Caki2 (cell line): ENCODE results near the gene CAPN11. TPM values are rescaled to one million over a fixed set of nuclear protein-coding genes. Genes with fewer than 3 reads are reported as not detected.
"Not testable (repeated sequence)": the region's sequence is repeated elsewhere in the genome, so short reads cannot be mapped to it uniquely, and the experiment has no call there.

Experiments
- DNase-seq: peaks from one replicate; pipeline ENCODE4 v3.0.0-alpha.2; 2015; ENCODE audit warnings: low read depth
- in situ Hi-C: cut with HindIII; loops from 2 replicates; pipeline ENCODE4 v1.10.0; 2016; ENCODE audit warnings: low sequenced_read_pairs, low pct_unique_long_range_greater_than_20kb, mixed read lengths
- total RNA-seq: library from RNA; depleted of rRNA; stranded (reverse); fragments of >200 nt; shearing (Covaris generic); gene quantifications from 2 replicates; pipeline ENCODE4 v1.2.3, GENCODE V29; 2014; ENCODE audit warnings: low replicate concordance

CAPN11 gene
- total RNA-seq, 1 experiment from 2014 or later, result not detected

DNA sequence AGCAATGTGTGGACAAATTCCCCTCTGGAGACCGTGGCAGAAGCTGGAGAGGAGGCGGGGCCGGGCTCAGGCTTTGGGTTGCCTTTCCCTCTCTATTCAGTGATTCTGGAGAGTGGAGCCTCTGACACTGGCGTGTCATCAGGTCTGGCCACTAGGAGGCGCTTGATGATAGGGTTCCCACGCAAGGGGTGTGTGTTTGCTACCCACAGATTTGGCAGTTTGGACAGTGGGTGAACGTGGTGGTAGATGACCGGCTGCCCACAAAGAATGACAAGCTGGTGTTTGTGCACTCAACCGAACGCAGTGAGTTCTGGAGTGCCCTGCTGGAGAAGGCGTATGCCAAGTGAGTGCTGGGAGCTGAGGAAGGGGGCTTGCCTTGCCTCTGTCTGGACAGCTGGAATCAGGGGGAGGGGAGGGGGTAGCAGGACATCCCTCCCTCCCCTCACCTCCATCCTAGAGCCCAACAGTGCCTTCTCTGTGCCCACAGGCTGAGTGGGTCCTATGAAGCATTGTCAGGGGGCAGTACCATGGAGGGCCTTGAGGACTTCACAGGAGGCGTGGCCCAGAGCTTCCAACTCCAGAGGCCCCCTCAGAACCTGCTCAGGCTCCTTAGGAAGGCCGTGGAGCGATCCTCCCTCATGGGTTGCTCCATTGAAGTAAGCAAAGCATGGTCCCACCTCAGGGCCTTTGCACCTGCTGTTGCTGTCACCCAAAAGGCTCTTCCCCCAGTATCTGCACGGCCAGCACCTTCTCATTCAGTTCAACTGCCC lies 14.3 kb downstream of the CAPN11 start:
- peak; percentile 78 for DNase-seq
- in situ Hi-C loops, result no loop called here

DNA sequence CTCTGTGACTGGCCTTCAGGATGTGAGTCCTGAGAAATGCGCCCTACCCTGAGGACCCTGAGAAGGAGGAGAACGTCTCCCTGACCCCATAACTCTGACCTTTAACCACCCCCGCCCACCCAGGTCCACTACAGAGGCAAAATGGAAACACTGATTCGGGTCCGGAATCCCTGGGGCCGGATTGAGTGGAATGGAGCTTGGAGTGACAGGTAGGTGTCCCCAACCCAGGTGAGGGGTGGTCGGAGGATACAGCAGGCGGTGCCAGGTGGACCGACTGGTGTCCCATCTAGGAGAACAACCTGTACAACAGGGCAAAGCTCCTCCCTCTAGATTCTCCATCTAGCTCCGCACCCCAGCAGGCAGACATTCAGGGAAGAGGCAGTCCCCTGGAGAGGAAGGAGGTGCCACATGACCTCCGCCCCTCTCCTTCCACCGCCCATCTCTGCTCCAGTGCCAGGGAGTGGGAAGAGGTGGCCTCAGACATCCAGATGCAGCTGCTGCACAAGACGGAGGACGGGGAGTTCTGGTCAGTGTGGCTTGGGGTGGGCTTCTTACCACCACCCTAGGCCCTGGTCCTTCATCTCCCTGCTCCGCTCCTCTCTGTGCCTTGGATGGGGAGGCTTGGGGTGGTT lies 17.6 kb downstream of the CAPN11 start:
- no peak for DNase-seq
- in situ Hi-C loops, result no loop called here

DNA sequence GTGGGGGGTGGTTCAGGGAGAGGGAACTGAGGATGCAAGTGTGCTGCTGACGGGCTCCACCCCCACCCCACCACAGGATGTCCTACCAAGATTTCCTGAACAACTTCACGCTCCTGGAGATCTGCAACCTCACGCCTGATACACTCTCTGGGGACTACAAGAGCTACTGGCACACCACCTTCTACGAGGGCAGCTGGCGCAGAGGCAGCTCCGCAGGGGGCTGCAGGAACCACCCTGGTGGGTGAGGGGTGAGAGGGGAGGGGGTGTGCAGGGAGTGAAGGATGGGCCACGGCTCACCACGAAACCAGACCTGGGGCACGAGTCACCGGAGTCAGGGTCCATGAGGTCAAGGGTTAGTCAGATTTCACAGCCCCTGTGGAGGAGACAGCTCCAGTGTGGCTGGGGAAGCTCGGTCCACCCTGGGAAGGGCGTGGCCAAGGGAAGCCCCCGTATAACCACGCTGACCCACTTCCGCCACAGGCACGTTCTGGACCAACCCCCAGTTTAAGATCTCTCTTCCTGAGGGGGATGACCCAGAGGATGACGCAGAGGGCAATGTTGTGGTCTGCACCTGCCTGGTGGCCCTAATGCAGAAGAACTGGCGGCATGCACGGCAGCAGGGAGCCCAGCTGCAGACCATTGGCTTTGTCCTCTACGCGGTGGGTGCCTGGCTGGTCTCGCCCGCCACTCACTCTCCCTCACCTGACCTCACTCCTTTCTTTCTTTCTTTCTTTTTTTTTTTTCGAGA lies 18.3 kb downstream of the CAPN11 start:
- DNase-seq, result no peak
- in situ Hi-C loops, result no loop called here

DNA sequence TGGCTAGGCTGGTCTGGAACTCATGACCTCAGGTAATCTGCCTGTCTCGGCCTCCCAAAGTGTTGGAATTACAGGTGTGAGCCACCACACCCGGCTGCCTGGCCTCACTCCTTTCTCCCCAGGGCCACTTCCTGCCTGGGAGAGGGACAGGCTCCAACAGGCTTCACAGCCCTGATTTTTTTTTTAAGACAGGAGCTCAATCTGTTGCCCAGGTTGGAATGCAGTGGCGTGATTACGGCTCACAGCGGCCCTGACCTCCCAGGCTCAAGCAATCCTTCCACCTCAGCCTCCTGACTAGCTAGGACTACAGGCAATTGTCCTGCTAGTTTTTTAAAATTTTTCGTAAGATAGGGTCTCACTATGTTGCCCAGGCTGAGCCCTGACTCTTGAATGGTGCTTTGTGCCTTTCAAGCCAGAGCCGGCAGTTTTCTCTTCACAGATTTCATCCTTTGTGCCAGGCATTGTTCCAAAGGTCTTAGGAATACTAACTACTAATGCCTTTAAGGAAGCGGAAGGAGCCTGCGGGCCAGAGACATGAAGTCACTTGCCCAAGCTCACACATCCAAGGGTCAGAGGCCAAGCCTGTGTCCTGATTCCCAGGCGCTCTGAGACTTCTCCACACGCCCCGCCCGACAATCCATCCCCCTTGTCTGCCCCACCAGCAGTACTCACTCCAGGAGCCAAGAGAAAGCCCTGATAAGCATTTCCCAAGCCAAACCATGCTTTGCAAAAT lies 19.2 kb downstream of the CAPN11 start:
- no peak for DNase-seq
- in situ Hi-C loops, result no loop called here

DNA sequence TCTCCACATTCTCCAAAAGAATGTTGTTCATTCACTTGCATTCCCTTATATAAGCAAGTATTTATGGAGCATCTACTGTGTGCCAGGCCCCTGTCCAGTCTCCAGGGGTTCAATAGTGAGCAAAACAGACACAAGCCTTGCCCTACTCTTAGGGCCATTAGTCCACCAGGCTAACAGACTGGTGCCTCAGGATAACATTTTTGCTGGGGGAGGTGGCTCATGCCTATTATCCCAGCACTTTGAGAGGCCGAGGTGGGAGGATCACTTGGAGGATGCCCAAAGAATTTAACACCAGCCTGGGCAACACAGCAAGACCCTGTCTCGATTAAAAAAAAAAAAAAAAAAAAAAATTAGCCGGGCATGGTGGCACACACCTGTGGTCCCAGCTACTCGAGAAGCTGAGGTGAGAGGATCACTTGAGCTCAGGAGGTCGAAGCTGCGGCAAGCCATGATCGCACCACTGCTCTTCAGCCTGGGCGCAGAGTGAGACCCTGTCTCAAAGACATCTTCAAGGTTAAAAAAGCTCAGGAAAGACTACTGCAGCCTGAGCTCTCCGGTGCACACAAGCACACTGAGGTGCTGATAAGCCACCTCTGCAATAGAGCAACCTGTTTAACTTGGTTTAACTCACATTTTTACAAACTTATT lies 19.9 kb downstream of the CAPN11 start:
- DNase-seq, result no peak
- in situ Hi-C loops, result no loop called here

DNA sequence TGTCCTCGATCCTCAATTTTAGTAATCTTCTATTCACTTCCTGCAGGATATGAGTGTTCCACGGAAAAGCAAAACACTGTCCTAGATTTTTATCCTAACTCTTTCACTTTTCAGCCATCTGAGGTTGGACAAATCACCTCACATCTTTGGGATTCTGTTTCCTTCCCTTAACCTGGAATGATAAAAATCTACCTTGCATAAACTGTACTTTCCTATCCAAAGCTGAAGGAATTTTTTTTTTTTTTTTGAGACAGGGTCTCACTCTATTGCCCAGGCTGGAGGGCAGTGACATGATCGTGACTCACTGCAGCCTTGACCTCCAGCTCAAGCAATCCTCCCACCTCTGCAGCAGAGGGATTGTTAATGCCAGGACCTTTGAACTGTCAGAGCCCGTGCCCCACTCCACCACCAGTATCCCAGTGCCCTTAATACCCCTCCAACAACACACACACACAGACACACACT lies 20.5 kb downstream of the CAPN11 start:
- in situ Hi-C loops, result no loop called here
- peak; percentile 36 for DNase-seq

DNA sequence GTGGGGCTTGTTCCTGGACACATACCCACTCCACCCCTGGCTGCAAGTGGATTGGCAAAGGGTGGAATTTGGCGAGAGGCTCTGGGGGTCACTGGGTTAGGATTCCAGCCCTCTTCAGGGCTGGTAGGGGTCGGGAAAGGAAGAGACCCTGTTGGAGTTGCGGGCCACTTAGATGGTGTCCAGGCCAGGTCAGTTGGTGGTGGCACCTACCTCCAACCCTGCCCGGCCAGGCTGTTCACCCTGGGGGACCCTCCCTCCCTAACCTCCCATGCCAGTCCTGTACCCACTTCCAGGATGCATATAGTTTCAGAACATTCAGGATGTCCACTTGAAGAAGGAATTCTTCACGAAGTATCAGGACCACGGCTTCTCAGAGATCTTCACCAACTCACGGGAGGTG lies 21.0 kb downstream of the CAPN11 start:
- no peak for DNase-seq
- in situ Hi-C loops, result no loop called here

DNA sequence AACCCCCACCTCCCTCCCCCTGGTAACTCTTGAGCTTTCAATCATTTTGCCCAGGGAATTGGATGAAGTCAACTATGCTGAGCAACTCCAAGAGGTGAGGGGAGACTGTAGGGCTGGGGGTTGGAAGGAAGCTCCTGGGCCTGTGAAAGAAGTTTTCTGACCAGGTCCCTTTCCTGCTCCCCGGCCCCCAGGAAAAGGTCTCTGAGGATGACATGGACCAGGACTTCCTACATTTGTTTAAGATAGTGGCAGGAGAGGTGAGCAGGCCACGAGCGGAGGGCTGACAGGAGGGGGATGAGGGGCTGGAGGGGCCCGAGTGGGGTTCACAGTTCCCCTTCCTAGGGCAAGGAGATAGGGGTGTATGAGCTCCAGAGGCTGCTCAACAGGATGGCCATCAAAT lies 21.8 kb downstream of the CAPN11 start:
- no peak for DNase-seq
- in situ Hi-C loops, result no loop called here

DNA sequence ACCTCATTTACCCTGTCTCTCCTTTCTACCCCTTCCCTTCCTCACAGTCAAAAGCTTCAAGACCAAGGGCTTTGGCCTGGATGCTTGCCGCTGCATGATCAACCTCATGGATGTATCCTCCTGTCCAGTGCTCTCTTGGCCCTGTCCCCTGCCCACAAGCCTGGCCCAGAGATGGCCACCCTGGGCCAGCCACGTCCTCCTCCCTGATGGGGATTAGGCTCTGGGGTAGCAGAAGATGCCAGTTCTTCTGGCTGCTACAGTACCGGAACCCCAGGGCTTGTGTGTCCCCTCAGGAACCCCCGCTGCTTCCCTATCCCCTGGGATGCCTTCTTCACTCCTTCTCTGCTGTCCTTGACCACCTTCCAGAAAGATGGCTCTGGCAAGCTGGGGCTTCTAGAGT lies 22.3 kb downstream of the CAPN11 start:
- DNase-seq, result no peak

DNA sequence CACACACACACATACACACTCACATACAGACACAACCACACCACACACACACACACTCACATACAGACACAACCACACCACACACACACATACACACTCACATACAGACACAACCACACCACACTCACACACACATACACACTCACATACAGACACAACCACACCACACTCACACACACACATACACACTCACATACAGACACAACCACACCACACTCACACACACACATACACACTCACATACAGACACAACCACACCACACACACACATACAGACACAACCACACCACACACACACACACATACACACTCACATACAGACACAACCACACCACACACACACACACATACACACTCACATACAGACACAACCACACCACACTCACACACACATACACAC lies 23.2 kb downstream of the CAPN11 start:
- DNase-seq, in situ Hi-C loops: not testable (repeated sequence)

More for the DNA sequence above, 22.3 kb downstream of the CAPN11 start:
- in situ Hi-C loops, result no loop called here

DNA sequence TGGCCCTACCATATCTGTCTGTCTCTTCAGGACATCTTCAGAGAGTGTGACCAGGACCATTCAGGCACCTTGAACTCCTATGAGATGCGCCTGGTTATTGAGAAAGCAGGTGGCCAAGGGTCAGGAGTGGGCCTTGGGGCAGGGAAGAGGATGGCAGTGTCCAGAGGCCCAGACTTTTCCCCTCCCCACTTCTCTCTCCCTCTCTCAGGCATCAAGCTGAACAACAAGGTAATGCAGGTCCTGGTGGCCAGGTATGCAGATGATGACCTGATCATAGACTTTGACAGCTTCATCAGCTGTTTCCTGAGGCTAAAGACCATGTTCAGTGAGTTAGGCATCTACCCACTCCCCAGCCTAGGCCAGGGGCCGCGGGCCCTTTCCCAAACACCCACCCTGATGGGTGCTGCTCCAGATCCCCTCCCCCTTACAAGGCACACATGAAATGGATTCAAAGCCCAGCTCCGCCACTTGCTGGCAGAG lies 24.3 kb downstream of the CAPN11 start:
- in situ Hi-C loops, result no loop called here
- DNase-seq, result no peak

DNA sequence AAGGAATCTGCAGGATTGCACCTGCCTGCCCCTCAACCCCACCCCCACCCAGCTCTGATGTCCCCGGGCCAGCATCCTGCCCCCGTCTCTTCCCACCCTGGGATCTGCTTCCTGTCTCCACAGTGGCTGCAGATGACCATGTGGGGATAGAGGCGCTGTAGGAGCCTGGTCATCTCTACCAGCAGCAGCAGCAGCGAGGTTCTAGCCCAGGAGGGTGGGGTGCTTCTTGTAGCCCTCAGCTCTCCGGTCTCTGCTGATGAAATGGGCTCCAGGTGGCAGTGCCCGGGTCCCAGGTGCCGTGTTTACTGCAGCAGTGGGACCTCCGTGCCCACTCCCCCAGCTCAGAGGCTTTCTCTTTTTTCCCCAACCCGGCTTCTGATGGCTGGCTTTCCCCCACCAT lies 25.2 kb downstream of the CAPN11 start:
- in situ Hi-C loops, result no loop called here
- no peak for DNase-seq

DNA sequence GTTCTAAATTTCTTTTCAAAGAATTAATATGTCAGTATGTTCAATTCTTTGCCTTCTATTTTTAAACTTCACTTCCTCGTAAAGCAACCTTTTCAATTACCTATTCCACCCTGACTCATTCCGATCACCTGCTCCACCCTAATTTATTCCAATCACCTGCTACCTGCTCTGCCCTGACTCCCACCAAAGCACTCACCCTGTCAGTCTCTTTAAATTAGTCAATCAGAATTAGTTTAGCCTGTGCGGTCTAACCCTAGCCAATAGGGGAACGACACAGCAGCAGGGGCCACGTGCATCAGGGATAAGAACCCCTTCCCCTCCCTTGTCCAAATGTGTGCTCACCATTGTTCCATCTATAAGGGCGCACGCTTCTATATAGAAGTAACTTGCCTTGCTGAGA lies 26.7 kb downstream of the CAPN11 start:
- DNase-seq, in situ Hi-C loops: not testable (repeated sequence)

DNA sequence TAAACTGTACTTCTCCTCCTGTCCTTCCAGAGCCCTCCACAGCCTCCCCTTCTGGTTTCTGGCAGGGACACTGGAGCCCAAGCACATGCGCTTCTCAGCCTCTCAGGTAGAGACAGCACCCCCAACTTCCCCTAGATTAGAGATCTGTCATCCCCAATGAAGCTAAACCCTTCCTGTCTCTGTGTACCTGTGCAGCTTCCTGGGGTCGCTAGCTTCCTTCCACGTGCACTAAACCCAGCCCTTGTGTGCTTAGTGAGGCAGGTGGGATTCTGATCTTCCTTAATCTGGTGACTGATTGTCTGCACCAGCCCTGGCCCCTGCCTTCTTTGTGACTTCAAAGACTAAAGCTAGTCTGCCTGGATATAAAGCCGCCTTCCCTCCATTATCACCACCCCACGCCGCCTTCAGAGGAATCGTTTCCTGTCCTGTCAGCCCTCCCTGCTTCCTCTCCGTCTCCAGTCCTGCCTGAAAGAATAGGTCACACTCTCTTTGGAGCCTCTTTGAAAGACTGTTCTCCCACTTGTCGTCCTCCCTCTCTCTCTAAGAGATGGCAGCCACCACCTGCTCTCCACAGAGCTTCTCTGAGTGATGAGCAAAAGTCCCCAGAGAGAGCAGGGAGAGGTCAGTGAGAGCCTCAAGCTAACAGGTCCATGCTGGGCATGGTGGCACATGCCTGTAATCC lies 27.5 kb downstream of the CAPN11 start:
- DNase-seq, result no peak
- in situ Hi-C loops, result no loop called here

DNA sequence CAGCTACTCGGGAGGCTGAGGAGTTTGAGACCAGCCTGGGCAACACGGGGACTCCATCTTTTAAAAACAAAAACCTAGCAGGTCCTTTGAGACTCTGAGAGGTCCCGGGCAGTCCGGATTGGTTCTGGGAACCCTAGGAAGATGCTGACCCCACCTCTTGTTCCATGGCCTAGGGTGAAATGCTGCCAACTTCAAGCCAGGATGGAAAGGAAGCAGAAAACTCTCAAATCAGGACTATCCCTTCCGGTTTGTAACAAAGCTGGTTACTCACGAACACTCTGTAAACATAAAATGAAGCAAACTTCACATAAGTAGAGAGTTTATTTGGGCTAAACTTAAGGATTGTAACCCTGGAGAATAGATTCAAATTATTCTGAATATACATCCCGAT lies 28.0 kb downstream of the CAPN11 start:
- in situ Hi-C loops, result no loop called here
- no peak for DNase-seq

DNA sequence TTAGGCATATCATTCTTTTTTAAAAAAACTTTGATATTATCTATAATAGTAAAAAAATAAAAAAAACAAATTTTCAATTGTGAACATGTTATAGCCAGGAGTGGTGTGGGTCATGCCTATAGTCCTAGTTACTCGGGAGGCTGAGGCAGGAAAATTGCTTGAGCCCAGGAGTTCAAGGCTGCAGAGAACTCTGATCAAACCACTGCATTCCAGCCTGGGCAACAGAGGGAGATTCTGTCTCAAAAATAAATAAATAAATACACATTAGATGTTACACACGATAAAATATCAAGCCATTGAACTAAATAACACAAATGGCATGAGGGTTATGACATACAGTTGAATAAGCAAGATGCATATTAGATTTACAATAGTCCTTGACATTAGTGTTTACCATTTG lies 30.2 kb downstream of the CAPN11 start:
- in situ Hi-C loops, result no loop called here

DNA sequence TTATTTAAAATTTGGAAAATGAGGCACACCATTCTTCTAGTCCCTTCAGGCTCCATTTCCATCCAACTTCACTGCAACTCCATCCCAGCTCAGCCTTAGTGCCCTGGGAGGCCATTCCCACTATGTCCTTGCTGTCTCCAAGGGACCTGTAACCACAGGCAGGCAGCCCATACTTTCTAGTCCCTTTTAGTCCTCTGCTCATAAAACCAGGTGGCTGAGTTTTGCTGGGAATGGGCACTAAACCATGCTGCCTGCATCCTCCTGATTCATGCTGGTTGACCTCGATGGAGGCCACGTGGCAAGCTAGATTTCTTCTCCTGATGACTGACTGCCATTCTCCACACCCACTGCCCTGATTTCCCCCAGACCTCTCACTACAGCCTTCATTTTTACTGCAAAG lies 30.6 kb downstream of the CAPN11 start:
- in situ Hi-C loops, result no loop called here
- DNase-seq, result no peak

More for the DNA sequence above, 30.2 kb downstream of the CAPN11 start:
- DNase-seq, result no peak
